Measurements from ENCODE around the gene MGLL.

MGLL gene

GRCh38 chr3:127774647-127775046 is 47.7 kb downstream of the MGLL start:
- no peak for DNase-seq (ENCODE audit: low spot score)

DNA sequence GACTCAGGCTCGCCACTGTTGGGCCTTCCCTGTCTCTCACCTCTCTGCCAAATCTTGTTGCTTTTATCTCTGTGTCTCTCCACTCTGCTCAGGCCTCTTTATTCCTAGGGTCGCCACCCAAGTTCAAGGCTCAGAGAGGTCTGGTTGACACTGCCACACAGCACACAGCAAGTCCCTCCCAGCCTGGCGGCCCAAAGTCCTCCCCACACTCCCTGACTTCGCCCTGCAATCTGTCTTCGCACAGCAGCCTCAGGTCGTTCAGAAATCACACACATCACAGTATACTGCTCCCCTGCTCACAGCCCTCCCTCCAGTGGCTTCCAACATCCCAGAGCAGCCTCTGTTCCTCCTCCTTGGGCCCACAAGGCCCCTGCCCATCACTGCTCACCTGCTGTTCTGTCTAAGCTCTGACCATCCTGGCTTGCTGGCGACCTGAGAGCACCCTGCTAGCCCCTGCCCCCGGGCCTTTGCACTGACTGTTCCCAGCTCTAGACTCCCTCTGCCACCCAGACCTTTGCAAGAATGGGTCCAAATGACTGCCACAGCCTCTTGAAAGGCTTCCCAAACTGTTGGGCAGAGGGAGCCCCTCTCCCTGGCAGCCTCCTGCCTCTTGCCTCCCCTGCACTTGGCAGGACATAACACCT is 48.4 kb downstream of the MGLL start:
- DNase-seq (ENCODE audit: low spot score) = no peak

DNA sequence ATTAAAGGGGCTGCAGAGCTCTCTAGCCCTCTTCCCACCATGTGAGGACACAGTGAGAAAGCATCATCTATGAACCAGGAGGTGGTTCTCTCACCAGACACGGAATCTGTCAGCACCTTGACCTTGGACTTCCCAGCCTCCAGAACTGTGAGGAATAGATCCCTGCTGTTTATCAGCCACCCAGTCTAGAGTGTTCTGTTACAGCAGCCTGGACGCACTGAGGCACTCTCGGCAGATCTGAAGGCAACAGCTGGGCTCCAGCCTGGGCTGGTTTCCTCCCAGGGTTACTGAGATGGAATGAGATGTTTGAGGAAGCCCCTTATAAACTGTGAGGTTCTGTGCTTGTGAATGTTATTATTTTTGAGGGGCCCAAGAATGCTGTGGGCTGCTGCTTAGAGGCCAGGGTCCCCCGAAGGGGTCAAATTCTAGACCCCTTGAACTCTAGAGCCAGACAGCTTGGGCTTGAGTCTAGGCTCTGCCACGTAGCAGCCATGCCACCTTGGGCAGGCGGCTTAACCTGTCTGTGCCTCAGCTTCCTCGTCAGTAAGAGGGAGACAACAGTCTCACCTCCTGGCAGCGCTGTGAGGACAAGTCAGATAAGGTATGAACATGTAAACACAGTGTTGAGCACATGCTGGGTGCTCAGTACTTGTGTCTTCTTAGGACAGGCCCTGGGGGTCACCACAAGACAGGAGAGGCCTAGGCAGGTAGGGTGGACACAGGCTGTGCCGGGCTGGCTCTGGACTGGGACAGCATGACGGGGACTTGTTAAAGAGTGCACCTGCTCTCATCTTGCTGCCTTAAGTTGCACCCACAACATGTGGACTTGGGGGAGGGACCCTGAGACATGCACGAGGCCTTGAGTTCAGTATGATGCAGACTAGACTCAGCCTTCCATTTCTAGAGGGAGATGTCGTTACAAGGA is 49.2 kb downstream of the MGLL start:
- DNase-seq (ENCODE audit: low spot score) = no peak

DNA sequence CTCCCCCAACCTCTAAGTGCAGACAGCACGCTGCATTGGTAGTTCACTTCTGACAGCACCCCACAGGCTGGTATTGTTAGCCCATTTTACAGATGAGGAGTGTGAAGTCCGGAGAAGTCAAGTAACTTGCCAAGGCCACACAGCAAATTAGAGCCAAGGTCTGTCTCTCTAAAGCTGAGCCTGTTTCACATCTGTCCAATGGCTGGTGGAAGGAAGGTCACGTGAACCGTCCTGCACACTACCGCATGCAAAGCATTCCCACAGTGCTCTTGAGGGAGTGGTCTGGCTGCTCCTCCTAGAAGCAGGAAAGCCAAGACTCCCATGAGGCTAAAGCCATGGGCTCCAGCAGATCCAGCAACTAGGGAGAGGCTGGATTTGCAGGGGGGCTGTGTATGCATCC is 50.0 kb downstream of the MGLL start:
- DNase-seq (ENCODE audit: low spot score) = no peak

GRCh38 chr3:127771746-127772145 is 50.6 kb downstream of the MGLL start:
- no peak for DNase-seq (ENCODE audit: low spot score)

DNA sequence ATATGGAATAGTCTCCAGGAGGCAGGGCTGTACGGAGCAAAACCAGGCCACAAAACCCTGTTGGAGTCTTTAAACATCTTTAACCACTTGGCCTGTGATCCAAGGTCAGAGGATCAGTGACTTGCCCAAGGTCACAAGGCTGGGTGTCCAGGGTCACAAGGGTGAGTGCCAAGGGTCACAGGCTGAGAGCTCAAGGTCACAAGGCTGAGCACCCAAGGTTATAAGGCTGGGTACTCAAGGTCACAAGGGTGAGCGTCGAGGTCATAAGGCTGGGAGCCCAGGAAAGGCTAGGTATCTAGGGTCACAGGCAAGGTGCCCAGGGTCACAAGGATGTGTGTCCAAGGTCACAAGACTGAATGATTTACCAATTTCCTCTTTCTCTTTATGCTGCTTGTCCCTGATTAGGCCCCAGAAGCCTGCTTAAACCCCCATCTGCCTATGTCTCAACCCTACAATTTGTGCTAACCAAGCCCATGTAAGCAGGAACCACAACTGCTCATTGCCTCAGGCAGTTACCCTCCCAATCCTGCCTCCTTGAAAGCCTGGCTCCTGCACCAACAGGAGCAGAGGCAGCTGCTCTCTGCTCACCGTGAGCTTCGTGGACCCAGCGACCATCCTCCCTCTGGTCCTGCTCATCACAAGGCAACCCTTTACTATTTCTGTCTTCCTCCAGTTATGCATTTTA is 51.5 kb downstream of the MGLL start:
- DNase-seq (ENCODE audit: low spot score) = no peak

GRCh38 chr3:127769284-127770081 is 52.8 kb downstream of the MGLL start:
- no peak for DNase-seq (ENCODE audit: low spot score)

GRCh38 chr3:127768346-127769008 is 53.8 kb downstream of the MGLL start:
- no peak for DNase-seq (ENCODE audit: low spot score)

GRCh38 chr3:127767126-127767525 is 55.2 kb downstream of the MGLL start:
- no peak for DNase-seq (ENCODE audit: low spot score)

DNA sequence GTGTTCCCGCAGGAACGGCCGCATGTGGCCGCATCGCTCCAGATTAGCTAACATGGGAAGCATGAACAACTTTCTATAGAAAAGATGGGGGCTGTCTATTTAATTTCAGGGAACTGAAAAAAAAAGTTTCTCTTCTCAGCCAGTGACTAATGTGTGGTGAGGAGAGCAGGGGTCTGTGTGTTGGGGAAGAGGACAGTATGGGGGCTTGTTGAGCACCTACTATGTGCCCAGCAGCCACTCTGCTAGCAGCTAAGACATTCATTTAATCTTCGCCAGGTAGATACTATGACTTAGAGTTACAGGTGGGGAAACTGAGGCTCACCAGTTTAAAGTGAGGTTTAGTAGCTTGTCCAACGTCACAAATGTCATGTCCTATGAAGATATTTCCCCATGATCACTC is 56.6 kb downstream of the MGLL start:
- no peak for DNase-seq (ENCODE audit: low spot score)

GRCh38 chr3:127764841-127765362 is 57.4 kb downstream of the MGLL start:
- DNase-seq (ENCODE audit: low spot score) = no peak

- no peak for DNase-seq (ENCODE audit: low spot score)
Observed at GRCh38 chr3:127764301-127764700, 58.0 kb downstream of the MGLL start.

DNA sequence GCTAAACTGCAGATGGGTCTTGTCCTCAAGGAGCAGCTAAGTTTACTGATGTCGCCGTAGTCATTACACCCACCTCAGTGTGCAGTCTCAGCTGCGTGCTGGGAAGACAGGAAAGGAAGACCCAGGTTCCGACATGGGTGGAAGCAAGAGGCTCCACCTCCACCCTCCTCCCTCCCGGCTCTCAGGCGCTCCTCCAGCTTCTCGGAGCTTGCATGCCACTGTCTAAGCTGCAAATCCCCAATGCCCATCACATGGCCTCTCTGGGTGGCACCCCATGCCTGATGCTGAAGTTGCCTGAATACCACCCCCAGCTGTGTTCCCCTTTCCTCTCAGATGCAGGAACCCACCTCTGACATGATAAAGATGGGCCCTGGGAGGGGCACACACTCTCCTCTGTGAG is 58.5 kb downstream of the MGLL start:
- no peak for DNase-seq (ENCODE audit: low spot score)

- no peak for DNase-seq (ENCODE audit: low spot score)
Observed at GRCh38 chr3:127763337-127763736, 59.0 kb downstream of the MGLL start.

GRCh38 chr3:127762787-127763105 is 59.6 kb downstream of the MGLL start:
- DNase-seq (ENCODE audit: low spot score) = no peak

GRCh38 chr3:127762077-127762786 is 60.1 kb downstream of the MGLL start:
- peak; percentile 77 for DNase-seq (ENCODE audit: low spot score)

- peak; percentile 82 for DNase-seq (ENCODE audit: low spot score)
Observed at GRCh38 chr3:127761441-127761801, 60.9 kb downstream of the MGLL start.

DNA sequence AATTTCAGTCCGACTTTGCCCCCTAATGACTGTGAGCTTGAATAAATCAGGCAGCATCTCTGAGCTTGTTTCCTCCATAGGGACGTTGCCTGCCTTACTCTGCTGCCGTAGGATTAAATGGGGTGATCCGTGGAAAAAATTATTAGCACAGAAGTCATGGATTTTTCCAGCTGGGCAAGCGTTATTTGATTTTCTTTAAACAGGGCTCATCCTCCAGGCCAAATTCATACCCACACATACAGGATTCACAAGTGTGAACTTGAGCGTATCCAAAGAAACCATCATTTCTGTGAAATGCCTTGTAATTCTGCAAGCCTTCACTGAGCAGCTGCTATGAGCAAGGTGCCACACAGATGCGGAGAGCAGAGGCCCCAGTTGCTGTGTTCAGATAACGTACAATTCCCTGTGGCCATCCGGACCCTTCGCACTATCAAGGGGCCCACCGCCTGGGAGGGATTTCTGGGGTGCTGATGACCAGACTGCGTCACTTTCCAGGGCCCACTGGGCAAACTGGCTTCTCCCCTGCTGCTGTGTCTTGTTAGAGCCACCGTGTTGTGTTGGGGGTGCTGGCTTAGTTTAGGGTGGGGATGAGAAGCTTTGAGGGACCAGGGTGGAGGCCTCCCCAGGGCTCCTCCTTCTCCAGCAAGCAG is 61.4 kb downstream of the MGLL start:
- DNase-seq (ENCODE audit: low spot score) = no peak

GRCh38 chr3:127760361-127760760 is 62.0 kb downstream of the MGLL start:
- DNase-seq (ENCODE audit: low spot score) = no peak

- no peak for DNase-seq (ENCODE audit: low spot score)
Observed at GRCh38 chr3:127759826-127760225, 62.5 kb downstream of the MGLL start.

All from Ammon's horn (tissue), 1 donor.